HG02798 (cell line): ENCODE measurements around the gene GINS1.
"Not testable (repeated sequence)": the region's sequence is repeated elsewhere in the genome, so short reads cannot be mapped to it uniquely, and the experiment has no call there.

Experiments used
- ATAC-seq: cut with Tn5 transposase; IDR thresholded peaks from one replicate; pipeline ENCODE4 v1.9.1; 2021; ENCODE audit warnings: mild to moderate bottlenecking; ENCODE audit not compliant: unreplicated experiment, poor library complexity

GINS1 gene

DNA sequence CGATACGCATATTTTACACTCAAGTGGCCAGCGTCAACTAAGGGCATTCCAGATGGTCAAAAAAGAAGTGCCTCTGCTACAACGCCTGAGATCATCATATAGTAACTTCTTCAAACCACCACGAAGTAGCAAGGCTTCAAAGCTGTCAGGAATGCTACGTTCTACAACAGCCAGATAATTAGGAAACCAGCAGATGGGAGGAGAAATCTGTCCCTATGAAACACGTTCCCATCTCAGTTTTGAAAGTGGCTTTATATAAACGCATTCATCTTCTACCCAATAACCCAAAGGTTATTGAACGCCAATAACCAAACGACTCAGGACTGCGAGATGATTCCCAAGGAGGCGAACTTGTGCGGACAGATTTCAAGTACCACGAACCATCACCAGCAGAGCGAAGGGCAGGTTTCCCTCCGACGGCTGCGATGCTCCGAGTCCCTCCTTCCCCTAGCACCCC lies 18.0 kb upstream of the GINS1 start:
- ATAC-seq = no peak

DNA sequence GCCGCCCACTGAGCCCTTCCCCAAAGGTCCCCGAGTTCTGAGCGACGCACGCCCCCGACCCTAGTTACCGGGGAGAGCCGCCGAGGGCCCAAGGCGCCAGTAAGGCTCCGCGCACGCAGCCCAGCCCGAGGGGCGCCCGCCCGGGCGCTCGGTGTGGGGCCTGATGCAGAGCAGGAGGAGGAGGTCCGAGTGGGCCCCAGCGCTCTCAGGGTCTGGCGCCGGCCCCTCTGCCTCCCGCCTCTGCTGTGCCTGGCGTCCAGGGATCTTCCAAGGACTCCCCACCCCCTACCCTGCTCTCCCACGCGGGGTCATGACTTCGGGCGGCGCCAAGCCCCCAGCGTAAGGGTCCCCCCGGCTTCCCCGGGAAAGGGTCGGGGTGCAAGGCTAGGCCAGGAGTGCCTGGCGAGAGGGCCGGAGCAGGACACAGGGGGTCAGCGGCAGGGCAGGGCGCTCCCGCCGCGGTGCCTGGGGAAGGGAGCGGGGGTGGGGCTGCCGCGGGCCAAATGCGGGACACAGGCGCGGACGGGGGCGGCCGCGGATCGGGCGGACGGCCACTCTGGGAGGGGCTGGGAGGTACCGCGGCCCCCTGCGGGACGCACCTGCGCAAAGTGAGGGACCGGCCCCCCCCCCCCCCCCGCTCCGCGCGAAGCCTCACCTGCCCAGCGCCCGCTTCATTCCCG lies 17.5 kb upstream of the GINS1 start:
- ATAC-seq = peak; percentile 28

DNA sequence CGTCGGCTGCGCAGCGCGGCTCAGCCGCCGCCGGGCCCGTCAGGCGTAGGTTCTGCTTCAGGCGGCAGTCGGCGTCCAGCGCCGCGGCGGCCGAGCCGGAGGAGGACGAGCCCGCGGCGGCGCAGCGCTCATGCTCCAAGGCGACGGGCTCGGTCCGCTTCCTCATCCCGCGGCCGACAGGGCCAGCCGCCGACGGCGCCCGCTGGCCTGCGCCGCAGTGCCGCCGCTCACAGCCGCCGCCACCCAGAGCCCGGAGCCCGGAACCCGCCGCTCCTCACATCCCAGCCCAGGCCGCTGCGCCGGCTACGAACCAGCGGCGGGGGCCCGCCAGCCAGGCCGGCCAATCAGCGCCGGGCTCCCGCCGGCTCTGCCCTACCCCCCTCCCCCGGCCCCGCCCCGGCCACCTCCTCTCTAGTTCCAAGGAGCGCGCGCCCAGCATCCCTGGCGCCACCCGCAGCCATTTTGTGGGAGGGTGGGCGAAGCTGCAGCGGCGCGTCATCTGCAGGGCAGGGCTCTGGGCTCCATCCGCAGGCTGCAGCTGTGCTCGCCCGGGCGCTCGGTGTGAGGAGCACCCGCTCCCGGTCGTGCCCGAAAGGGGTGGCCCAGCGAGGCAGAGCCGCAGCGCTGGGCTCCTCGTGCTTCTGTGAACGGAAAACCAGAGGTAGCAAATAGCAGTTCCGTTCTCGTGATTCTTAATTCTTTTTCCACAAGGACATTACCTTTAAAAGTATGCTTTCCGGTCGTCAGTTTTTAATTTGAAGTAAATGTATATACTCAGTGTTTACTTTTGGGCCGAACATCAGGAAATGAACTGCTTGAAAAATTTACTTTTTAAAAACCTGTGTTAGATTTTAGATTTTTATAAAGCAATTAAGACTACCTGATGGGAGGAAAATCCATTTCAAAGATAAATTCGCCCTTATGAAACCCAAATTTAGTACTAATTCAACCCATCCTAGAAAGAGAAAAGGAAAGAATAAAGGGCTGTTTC lies 16.6 kb upstream of the GINS1 start, which contains the start of gene ABHD12:
TSS of gene ABHD12 (minus strand) at position 298 of the 991 bp plus-strand sequence. CDS start at position 166, 132 bp downstream.
- peak; percentile 94 for ATAC-seq

DNA sequence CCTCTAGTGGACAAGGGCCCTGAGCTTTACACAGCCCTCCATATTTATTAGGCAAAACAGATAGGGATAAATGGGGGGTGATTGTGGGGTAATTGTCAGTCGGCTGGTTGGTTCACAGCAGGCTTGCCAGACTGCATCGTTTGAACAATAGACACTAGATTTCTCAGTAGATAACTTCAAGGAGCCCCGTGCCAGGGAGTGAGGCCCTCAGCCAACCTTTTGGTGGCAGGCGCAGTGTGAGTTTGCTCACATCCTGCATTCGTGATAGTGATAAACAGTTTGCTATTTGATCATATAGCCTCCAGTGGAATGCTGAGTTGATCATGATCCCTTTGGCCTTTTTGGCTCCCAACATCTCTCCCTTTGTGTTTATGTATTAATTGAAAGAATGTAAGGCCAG lies 13.2 kb upstream of the GINS1 start:
- ATAC-seq = no peak

DNA sequence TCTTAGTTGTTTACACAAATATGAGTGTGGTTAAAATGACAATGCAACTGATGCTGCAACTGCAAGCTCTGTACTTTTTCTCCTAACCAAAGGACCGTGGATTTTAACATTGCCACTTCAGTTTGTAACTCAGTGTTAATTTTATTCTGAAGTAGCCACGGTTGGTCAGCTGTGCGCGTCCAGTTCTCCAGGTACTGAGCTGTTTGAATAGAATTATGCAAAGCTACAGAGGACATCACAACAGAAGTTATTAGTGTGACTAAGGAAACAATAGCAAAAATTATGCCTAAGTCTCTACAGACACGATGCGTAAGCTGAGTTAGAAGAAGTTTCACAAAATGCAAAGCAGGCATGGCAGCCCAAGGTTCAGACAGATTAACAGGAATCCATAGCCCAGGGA lies 12.5 kb upstream of the GINS1 start:
- ATAC-seq = no peak

DNA sequence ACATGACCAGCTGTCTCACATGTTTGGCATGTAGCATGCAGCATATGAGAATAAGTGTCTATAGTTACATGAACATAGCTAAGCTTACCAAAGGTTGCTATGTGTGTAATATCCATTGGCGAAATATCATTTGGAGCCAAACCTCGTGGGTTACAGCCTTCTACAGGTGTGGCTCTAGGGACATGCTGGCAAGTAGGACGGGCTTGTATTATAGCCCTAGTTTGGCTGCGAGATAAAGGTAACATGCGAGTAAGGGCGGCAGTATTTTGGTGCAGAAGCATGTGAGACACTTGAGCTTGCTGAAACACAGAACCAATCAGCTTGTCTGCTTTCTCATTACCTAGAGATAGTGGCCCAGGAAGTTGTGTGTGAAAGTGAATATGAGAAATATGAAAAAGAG lies 10.4 kb upstream of the GINS1 start:
- ATAC-seq = no peak

DNA sequence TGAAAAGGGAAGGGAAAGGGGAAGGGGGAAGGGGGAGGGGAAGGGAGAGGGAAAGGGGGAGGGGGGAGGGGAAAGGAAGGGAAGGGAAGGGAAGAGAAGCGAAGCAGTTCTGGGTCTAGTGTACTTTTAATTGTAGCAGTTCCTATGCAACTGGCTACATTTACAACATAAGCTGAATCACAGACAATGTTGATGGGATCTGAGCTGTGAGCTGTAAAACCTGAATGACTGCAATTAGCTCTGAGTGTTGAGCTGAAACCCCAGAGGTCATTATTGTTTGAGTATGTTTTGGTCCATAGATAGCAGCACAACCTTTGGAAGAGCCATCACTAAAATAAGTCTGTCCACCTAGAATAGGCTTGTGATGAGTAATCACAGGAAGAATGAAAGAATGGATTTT lies 9.7 kb upstream of the GINS1 start:
- ATAC-seq = no peak

DNA sequence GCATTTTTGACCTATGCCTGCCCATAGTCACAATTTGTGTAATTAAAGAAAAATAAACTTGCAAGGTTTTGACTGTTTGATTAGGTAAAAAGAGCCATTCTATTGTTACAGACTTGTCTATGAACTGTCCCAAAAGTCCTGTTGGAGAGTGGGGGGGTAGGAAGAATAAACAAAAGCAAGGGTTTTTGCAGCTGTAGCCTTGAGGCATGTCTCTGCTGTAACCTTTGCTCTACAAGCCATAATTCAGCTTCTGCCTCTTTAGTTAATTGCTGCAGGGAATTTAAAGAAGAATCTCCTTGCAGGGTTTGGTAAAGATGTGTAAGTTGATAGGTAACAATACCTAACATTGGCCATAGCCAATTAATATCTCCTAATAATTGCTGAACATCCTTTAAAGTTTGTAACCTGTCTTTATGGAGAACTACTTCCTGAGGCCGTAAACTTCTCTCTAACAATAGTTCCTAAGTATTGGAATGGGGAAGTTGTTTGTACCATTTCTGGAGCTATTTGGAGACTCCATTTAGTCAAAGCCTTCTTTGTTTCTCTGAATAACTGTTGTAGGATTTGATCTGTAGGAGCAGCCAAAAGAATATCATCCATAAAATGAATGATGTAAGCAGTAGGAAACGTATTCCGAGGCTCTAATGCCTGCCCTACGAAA lies 9.0 kb upstream of the GINS1 start:
- no peak for ATAC-seq

DNA sequence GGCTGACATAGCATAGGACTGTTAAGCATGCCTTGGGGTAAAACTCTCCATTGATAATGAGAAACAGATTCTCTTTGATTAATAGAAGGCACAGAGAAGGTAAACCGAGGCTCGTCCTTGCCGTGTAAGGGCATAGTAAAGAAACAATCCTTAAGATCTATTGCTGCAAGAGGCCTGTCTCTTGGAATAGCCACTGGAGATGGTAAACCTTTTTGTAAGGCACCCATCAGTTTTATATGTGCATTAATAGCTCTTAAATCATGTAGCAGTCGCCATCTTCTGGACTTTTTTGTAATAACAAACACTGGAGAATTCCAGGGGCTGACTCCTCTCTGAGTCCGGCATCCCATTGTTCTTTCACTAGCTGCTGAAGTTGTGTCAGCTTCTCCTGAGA lies 8.4 kb upstream of the GINS1 start:
- ATAC-seq = peak; percentile 53

DNA sequence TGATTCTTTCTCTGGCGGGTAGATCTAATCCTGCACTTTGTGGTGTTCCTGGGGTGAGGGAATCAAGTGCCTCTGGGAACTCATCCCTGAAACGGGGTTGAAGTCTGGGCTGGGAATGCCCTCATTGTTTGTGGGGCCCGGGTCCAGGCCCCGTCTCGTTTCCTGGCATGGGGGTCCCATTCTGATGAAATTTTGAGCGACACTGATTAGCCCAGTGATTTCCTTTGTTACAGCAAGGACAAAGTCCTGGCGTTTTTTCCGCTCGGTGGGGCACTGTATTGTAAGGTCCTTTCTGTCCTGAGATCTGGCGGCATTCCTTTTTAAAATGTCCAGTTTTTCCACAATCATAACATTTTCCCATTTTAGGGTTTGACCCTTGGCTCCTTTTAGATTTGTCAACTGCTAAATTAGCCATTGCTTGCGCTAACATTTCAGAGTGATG lies 7.2 kb upstream of the GINS1 start:
- ATAC-seq = not testable (repeated sequence)

DNA sequence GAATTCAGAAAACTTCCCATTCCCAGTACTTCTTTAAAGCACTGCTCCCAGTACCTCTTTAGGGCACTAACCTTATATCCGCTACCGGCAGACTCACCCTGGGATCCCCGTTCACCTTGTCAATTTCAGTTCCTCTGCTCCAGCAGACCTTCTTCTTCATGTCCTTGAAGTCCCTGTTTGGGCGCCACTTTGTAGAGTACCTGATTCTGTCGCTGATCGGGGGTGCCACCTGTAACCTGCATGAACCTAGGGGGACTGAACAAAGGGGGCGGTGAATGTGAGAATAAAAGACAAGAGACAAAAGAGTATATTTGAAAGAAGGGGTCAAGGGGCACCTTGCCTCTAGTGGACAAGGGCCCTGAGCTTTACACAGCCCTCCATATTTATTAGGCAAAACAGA lies 4.9 kb upstream of the GINS1 start:
- no peak for ATAC-seq

DNA sequence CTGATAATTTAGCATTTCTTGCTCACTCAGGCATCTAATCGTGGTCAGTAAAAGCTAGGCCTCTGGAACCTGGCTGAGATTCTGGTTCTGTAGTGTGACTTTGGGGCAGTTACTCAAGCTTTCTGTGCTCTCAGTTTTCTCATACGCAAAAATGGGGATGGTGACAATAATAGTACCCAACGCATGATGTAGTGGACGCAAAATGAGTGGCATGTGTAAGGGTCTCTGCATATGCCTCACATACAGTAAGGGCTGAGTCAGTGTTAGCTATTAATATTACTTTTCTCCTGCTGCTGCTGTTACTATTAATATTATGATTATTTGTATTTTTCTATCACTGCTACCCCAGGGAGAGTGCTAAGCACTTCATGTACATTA lies 686 bp downstream of the GINS1 start:
- no peak for ATAC-seq

DNA sequence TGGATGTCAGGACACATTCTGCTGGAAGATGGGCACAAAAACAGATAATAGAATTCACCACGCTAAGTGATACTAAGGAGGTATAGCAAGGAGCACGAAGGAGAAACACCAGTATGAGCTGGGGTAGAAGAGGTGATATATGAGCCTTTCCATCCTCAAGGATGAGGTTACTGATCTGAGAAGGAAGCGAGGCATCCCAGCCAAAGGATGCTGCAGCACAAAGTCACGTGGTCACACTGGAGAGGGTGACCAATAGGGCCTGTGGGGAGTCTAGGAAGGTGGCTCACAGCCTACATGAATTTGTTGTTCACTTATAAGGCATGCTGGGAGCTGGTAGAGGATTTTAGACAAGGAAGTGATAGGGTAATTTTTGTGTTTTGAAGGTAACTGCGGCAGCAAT lies 1.4 kb downstream of the GINS1 start:
- ATAC-seq = no peak

DNA sequence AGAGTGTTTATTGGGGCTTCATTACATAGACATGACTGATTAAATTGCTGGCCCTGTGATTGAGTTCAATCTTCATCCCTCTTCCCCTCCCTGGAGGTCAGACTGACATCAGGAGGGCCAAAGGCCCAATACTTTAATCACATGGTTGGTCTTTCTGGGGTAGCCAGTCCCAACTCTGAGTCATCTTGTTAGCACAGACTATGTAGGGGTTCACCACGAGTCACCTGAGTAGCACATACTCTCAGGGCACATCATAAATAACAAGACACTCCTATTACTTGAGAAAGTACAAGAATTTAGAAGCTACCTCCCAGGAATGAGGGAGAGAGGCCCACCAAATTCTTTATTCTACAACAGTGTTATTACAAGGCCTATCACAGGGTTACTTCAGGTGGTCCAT lies 11.3 kb downstream of the GINS1 start:
- ATAC-seq = no peak

DNA sequence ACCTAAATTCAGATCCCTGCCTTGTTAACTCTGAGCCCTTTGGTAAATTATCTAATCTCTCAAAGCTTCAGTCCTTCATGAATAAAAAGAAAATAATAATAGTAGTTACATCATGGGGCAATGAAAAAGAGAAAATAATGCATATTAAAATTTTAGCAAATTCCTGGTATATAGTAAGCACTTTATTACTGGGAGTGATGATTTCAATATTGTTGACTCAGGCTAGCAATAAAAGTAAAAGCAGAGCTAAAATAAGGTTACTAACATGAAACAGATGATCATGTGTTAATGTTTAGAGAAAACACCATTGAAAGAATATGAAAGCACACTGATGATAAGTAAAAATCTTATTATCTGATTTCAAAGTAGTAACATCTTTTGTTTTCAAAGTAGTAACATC lies 13.6 kb downstream of the GINS1 start:
- no peak for ATAC-seq

DNA sequence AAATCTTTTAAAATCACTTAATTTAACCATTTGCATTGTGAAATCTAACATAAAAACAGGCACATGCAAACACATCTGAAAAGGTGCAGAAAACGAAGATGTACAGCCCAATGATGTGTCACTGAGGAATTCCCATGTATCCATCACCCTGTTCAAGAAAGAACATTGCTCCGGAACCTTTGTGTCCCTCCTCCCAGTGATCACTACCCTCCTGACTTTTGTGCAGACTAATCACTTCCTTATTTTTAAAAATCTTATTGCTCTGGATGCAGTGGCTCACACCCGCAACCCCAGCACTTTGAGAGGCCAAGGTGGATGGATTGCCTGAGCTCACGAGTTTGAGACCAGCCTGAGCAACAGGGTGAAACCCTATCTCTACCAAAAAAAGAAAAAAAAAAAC lies 14.6 kb downstream of the GINS1 start:
- no peak for ATAC-seq

DNA sequence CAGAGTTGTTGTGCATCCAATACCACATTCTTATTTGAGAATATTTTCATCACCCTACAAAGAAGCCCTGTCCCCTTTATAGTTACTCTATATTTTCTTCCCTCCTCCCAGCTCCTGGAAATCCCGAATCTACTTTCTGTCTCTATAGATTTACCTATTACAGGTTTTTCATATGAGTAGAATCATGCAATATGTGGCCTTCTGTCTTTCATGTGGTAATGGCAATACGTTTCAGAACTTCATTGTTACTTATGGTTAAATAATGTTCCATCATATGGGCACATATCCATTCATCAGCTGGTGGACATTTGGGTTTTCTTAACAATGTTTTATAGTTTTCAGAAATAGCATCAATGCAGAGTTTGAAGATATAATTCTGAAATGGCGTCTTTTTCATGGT lies 17.1 kb downstream of the GINS1 start:
- ATAC-seq = no peak

DNA sequence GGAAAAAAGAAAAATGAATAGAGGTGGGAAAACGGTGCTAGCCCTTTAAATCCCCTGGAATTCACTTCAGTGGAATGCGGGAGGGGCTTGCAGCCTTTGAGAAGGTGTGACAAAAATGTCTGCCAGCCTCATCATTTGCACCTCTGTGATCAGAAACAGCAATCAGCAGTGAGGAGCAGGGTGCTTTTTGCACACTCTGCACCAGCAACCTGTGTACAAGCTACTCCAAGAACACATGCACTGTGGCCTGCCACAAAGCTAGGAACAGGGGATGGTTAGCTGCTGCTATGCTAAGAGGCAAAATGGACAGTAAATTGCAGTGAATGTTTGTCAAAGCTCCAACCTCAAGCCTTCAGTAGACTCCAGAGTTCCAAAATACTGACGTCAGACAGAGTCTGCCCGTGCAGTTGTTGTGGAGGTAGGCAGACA lies 29.7 kb downstream of the GINS1 start:
- ATAC-seq = no peak

DNA sequence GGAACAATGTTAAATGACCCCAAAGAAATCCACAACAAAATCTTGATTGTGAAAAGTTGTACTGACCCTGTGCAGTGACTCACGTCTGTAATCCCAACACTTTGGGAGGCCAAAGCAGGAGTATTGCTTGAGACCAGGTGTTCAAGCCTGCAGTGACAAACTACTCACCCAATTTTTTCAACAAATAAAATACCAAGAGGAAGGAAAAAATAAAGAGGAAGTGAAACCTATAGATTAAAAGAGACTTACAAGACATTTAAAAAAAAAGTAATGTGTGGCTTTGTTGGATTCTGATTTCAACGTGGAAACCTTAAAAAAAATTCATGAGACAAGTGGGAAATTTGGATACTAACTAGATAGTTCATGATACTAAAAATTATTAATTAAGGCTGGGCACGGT lies 31.9 kb downstream of the GINS1 start:
- no peak for ATAC-seq

DNA sequence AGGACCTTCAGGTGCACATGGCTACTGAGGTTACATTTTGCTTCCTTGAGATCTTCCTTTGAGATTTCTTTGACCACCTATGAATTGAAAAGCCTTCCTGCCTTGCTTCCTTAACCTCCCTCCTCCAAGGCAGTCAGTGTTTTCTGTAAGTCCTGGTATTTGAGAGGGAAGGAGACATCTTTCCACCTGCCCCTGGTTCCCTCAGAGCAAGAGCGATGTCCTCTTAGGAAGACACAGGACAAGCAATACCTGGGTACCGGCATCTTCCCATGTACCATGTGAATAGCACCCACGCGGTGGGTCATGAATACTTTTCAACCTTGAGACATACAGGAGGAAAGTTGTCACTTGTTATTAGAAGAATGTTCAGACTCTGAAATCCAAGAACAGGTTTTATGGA lies 37.1 kb downstream of the GINS1 start:
- no peak for ATAC-seq

DNA sequence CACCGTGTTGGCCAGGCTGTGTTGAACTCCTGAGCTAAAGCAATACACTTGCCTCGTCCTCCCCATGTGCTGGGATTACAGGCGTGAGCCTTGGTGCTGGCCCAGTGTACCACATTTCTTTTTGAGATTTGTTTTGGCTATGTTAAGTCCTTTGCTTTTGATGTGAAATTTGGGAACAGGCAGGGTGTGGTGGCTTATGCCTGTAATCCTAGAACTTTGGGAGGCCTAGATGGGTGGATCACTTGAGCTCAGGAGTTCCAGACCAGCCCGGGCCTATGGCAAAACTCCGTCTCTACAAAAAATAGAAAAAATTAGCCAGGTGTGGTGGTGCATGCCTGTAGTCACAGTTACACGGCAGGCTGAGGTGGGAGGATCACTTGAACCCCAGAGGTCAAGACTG lies 40.2 kb downstream of the GINS1 start:
- no peak for ATAC-seq
